ENCODE data around the gene CYP24A1. TPM values are rescaled to one million over a fixed set of nuclear protein-coding genes. Genes with fewer than 3 reads are reported as not detected.

The CYP24A1 gene
- total RNA-seq, 1 donor from 2014 or later, result not detected

GRCh38 chr20:54205450-54205849 lies 31.7 kb upstream of the CYP24A1 start:
- DNase-seq (no peak), ATAC-seq (no peak)
- intact Hi-C loops (cut with micrococcal nuclease), result no loop called here

GRCh38 chr20:54204481-54204880 lies 30.7 kb upstream of the CYP24A1 start:
- intact Hi-C loops (cut with micrococcal nuclease), result no loop called here
- DNase-seq (no peak), ATAC-seq (no peak)

DNA sequence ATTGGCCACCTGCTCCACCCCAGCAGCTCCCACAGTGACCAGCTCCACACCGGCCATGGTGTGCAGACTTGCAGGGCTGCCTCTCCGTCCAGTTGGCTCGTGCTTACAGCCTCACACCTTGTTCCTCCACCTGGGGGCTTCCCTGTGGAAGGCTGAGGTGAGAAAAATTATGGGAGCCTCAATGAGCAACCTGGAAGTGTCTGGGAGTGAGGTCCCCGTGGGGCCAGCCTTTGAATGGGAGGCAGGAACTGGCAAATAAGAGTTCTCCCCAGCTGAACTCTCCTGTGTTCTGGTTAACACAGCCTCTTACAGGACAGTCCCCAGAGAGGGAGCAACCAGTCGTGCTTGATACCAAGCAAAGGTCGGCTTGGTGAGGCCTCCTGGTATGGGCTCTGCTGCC lies 30.3 kb upstream of the CYP24A1 start:
- intact Hi-C loops (cut with micrococcal nuclease), result no loop called here
- DNase-seq (no peak), ATAC-seq (no peak)

DNA sequence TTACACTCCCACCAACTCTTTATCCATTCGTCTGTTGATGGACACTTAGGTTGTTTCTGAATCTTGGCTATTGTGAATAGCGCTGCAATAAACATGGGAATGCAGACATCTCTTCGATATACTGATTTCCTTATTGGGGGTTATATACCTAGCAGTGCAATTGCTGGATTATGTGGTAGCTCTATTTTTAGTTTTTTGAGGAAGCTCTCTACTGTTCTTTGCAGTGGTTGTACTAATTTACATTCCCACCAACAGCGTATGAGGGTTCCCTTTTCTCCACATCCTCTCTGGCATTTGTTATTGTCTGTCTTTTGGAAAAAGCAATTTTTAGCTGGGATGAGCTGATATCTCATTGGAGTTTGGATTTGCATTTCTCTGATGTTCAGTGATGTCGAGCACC lies 29.5 kb upstream of the CYP24A1 start:
- intact Hi-C loops (cut with micrococcal nuclease), result no loop called here
- no peak for DNase-seq
- ATAC-seq, result no peak

- intact Hi-C loops (cut with micrococcal nuclease), result no loop called here
- DNase-seq (no peak), ATAC-seq (no peak)
Observed at GRCh38 chr20:54201268-54201846, 27.6 kb upstream of the CYP24A1 start.

DNA sequence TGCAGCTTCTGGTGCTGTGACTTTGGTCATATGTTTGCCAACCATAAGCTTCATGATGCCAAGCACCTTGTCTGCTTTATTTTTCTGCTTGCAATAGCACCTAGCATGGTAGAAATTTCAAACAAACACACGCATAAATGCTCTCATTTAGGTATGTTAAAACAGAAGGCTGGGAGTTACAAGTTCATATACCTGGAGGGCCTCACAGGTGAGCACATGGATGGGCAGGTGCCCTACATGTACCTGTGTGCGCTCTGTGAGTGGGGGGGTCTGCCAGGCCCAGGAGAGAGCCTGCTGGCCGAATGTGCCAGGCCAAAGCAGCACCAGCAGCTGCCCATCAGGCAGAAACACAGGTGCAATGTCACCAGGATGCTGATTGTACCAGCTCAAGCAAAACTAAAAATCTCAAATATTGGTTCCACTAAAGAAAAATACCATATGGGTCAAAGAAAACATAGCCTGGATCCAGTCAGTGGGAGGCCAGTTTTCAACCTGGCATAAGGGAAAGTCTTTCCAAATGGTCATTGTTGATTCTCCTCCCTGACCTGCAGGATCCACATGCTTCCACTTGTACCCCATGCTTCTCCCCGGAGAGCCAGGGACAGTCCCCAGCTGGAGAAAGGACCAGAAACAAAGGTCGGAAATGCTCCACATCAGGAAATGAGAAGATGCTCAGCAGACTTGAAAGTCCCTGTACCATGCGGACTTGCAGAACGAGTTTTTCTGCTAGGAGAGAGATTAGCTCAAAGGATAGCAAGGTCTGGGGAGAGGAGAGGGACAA lies 26.9 kb upstream of the CYP24A1 start:
- DNase-seq (no peak), ATAC-seq (no peak)
- intact Hi-C loops (cut with micrococcal nuclease), result no loop called here

DNA sequence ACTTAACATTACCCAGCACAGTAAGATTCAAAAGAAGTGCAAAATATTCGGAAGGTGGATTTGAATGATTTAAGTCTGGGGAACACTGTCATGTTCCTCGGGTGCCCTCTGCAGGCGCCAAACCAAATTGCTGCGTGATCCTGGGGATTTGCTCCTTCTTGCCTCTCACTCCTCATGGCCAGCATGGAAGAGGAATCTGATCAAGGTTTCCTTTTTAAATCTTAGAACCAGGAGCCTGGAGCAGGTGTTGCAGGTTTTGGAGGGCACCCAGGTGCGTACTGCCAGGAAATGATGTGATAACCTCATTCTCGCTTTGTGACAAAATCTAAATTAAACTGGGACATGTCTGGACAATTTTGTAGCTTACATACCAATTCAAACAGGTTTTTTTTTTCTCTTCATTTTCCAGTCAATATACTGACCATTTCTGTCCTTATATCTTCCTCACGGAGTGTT lies 26.0 kb upstream of the CYP24A1 start:
- intact Hi-C loops (cut with micrococcal nuclease), result loop anchor here (2.0 kb wide), 1 partner anchor 103 kb away; no protein-coding TSS in a partner anchor
- ATAC-seq (peak; percentile 65), DNase-seq (peak; percentile 78)

- intact Hi-C loops (cut with micrococcal nuclease), result loop anchor here (2.0 kb wide), 1 partner anchor 102 kb away; no protein-coding TSS in a partner anchor
- ATAC-seq (no peak), DNase-seq (no peak)
Observed at GRCh38 chr20:54199283-54199682, 25.5 kb upstream of the CYP24A1 start.

- intact Hi-C loops (cut with micrococcal nuclease), result loop anchor here (2.0 kb wide), 1 partner anchor 101 kb away; no protein-coding TSS in a partner anchor
- ATAC-seq (no peak), DNase-seq (no peak)
Observed at GRCh38 chr20:54197621-54198604, 24.1 kb upstream of the CYP24A1 start.

DNA sequence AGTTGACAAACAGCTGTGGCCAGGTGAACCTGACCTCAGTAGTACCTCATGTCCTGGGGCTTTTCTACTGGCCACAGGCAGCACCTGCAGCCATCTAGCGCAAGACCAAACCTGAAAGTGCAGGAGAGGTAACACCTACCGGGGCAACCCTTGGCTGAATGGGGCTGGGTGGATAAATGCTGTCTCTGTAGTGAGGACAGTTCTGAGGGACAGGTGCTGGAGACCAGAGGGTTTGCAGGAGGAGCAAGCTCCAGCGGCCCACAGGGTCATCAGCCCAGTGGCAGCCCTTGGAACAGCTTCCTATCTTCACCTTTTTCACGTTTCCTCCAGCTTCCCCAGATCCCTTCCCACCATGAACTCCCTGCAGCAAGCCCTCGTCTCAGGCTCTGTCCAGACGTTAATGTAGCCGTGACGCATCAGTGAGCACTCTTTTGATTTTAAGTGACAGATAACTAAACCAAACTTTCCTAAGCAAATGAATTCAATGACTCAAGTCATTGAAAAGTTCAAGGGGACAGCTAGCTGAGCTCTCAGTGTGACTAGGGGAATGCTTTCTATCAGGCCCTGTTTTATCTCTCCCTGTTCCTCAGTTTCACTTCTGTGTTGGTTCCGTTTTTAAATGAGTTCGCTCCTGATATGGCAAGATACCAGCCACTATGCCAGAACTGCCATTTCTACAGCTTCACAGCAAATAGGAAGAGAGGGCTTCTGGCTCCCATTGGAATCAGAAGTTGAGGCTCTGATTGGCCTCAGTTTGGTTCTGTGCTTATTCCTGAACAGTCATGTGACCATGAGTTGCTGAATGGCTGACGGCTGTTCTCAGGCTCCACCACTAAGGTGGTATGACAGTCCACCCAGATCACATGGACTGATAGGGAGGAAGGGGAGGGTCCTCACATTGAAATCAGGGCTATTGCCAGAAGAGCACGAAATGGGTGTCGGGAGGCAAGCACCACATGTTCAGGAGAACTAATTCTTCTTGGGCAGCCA lies 22.0 kb upstream of the CYP24A1 start:
- intact Hi-C loops (cut with micrococcal nuclease), result no loop called here
- ATAC-seq (no peak), DNase-seq (no peak)

DNA sequence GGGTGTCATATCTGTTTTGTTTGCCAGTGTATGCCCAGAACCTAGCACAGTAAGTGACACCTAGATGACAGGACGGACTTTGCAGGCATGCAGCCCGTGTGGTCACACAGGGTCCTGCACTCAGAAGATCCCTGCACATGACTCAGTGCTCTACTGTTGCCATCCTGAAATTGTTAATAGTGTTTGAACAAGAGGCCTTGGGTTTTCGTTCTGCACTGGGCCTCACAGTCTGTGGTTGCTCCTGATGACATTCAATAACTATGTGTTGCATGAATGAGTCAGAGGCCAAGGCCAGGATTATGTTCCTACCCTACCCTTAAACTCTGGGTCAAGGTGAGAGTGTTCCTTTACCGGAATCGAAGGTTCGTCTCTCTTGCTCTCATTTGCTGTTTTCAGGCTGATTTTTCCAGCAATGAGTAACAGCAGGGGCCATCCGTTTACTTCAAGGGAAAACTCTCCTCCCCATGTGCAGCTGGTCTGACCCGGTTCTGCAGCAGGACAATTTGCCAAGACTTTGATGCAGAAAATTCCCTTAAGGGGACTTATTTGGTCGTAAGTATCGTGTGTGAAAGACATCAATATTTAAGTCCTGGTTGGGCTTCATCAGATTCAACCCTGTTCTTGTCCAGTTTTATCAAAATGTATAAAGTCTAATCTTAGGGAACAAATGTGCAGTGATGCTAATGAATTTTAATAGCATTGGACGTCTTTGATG lies 21.1 kb upstream of the CYP24A1 start:
- ATAC-seq, result no peak
- intact Hi-C loops (cut with micrococcal nuclease), result no loop called here
- no peak for DNase-seq

GRCh38 chr20:54193817-54194216 lies 20.0 kb upstream of the CYP24A1 start:
- no peak for ATAC-seq
- intact Hi-C loops (cut with micrococcal nuclease), result no loop called here
- no peak for DNase-seq

- intact Hi-C loops (cut with micrococcal nuclease), result no loop called here
- DNase-seq (no peak), ATAC-seq (no peak)
Observed at GRCh38 chr20:54190217-54190616, 16.4 kb upstream of the CYP24A1 start.

DNA sequence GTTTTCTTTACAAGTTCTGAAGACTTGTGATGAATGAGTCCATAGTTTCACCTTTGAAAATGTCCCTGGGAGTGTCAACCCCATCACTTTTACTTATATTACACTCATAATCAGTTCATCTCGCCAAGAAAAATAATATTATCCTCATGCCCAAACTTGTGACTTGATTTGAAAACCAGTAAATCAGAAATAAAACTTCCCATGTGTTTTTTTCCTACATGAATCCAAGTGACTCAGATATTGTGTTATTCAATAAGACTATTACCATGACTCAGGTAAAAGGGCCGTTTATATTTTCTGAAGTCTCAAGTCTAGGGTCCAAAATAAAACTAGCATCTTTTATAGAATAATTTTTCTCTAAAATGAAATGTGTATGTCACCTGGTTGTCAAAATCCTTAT lies 15.8 kb upstream of the CYP24A1 start:
- no peak for DNase-seq
- intact Hi-C loops (cut with micrococcal nuclease), result no loop called here
- no peak for ATAC-seq

- ATAC-seq (no peak), DNase-seq (no peak)
- intact Hi-C loops (cut with micrococcal nuclease), result no loop called here
Observed at GRCh38 chr20:54188132-54188849, 14.5 kb upstream of the CYP24A1 start.

GRCh38 chr20:54184904-54185626 lies 11.3 kb upstream of the CYP24A1 start:
- ATAC-seq (no peak), DNase-seq (no peak)
- intact Hi-C loops (cut with micrococcal nuclease), result no loop called here

DNA sequence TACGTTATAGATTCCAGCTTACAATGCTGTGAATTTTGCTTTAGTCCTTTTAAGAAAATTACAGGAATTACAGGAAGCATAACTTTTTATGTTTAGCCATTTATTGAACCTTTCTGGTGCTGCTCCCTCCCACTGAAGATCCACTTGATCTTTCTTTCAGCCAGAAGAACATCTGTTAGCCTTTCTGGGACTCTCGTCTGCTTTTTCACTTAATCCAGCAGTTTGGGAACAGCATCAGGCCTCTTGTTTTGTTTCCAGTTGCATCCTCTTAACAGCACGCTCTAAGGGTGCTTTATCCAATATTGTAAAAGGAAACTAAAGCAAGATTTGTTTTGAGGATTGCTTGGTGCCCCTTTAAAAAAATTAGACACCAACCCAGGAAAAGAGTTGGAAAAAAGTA lies 10.3 kb upstream of the CYP24A1 start:
- intact Hi-C loops (cut with micrococcal nuclease), result no loop called here
- no peak for ATAC-seq

More for the DNA sequence above, 10.3 kb upstream of the CYP24A1 start:
- no peak for DNase-seq
